MM.1S (cell line): Measurements from ENCODE around the gene KRT4.

ENCODE experiments used
- DNase-seq: peaks from one replicate; pipeline ENCODE4 v3.0.0-alpha.2; 2015
- H2AFZ ChIP-seq: fragments of 300-600 bp; sonication (generic); 2 replicates; pipeline ENCODE4 v1.6.0; 2016; ENCODE audit warnings: antibody characterized with exemption, low read length
- H3F3A ChIP-seq: fragments of 300-600 bp; sonication (generic); 2 replicates; pipeline ENCODE4 v1.6.1; 2016; ENCODE audit warnings: mild to moderate bottlenecking, antibody characterized with exemption, low read length, moderate library complexity, mixed read lengths; ENCODE audit not compliant: insufficient read depth
- H3K27ac ChIP-seq: fragments of 300-600 bp; sonication (generic); 2 replicates; pipeline ENCODE4 v1.5.1; 2016; ENCODE audit warnings: mild to moderate bottlenecking, low read length
- H3K27me3 ChIP-seq: fragments of 300-600 bp; sonication (generic); replicated peaks from 2 replicates; pipeline ENCODE4 v1.6.0; 2016; ENCODE audit warnings: low read length; ENCODE audit not compliant: insufficient read depth
- H3K36me3 ChIP-seq: fragments of 300-600 bp; sonication (generic); replicated peaks from 2 replicates; pipeline ENCODE4 v1.6.1; 2016; ENCODE audit warnings: mild to moderate bottlenecking, low read length, mixed read lengths; ENCODE audit not compliant: insufficient read depth
- H3K4me1 ChIP-seq: fragments of 300-600 bp; sonication (generic); 2 replicates; pipeline ENCODE4 v1.6.1; 2016; ENCODE audit warnings: low read length, mixed read lengths
- H3K4me2 ChIP-seq: fragments of 300-600 bp; sonication (generic); 2 replicates; pipeline ENCODE4 v1.6.0; 2016; ENCODE audit warnings: low read depth, low read length
- H3K4me3 ChIP-seq: fragments of 300-600 bp; sonication (generic); 2 replicates; pipeline ENCODE4 v1.5.1; 2016; ENCODE audit warnings: low read length, mixed read lengths
- H3K79me2 ChIP-seq: fragments of 300-600 bp; sonication (generic); 2 replicates; pipeline ENCODE4 v1.6.1; 2016; ENCODE audit warnings: mixed run types, low read length, mixed read lengths
- H3K9ac ChIP-seq: fragments of 300-600 bp; sonication (generic); 2 replicates; pipeline ENCODE4 v1.6.1; 2016; ENCODE audit warnings: low read length, mixed read lengths
- H3K9me2 ChIP-seq: fragments of 300-600 bp; sonication (generic); replicated peaks from 2 replicates; pipeline ENCODE4 v1.6.1; 2016; ENCODE audit warnings: mild to moderate bottlenecking, low read length, mixed read lengths; ENCODE audit not compliant: insufficient read depth
- H3K9me3 ChIP-seq: fragments of 300-600 bp; sonication (generic); replicated peaks from 2 replicates; pipeline ENCODE4 v1.6.1; 2016; ENCODE audit warnings: mild to moderate bottlenecking, low read length, mixed read lengths; ENCODE audit not compliant: insufficient read depth
- H4K20me1 ChIP-seq: fragments of 300-600 bp; sonication (generic); 2 replicates; pipeline ENCODE4 v1.6.1; 2016; ENCODE audit warnings: mild to moderate bottlenecking, low read length, moderate library complexity, mixed read lengths; ENCODE audit not compliant: insufficient read depth
- CTCF ChIP-seq: fragments of 300-600 bp; sonication (generic); IDR thresholded peaks from 2 replicates; pipeline ENCODE4 v1.5.1; 2016; ENCODE audit warnings: antibody characterized with exemption, low read length, mixed read lengths
- EZH2 ChIP-seq: fragments of 300-600 bp; sonication (generic); optimal IDR thresholded peaks from 2 replicates; pipeline ENCODE3; 2017; ENCODE audit warnings: low read depth, mild to moderate bottlenecking, antibody characterized with exemption, low read length, mixed read lengths
- EZH2phosphoT487 ChIP-seq: fragments of 300-600 bp; sonication (generic); IDR thresholded peaks from 2 replicates; pipeline ENCODE4 v1.6.1; 2018; ENCODE audit warnings: antibody characterized with exemption, low read length

The KRT4 gene

GRCh38 chr12:52811191-52812072, 2.5 kb downstream of the KRT4 start:
- Histone ChIP-seq H4K20me1 (no peaks in the 10 kb centered on the region), H3K79me2 (no peaks in the 10 kb centered on the region), H3K9ac (no peak overlapping the region), H3K9me3 (no peaks in the 10 kb centered on the region), H3F3A (no peaks in the 10 kb centered on the region), H3K4me2 (no peak overlapping the region), H3K36me3 (no peaks in the 10 kb centered on the region), H3K27ac (no peak overlapping the region), H2AFZ (no peak overlapping the region), H3K4me1 (no peaks in the 10 kb centered on the region), H3K4me3 (no peak overlapping the region), H3K27me3 (peaks cover 86% of the 10 kb centered on the region), H3K9me2 (no peaks in the 10 kb centered on the region)
- no peak for DNase-seq
- TF ChIP-seq EZH2 (no peak), CTCF (no peak), EZH2phosphoT487 (no peak)

GRCh38 chr12:52810554-52810953, 3.4 kb downstream of the KRT4 start:
- Histone ChIP-seq H3K9ac (no peak overlapping the region), H3K9me3 (no peaks in the 10 kb centered on the region), H3K4me2 (no peak overlapping the region), H3K27ac (no peak overlapping the region), H3K9me2 (no peaks in the 10 kb centered on the region), H3K4me3 (no peak overlapping the region), H4K20me1 (no peaks in the 10 kb centered on the region), H3K4me1 (no peaks in the 10 kb centered on the region), H3F3A (no peaks in the 10 kb centered on the region), H3K79me2 (no peaks in the 10 kb centered on the region), H3K36me3 (no peaks in the 10 kb centered on the region), H3K27me3 (peaks cover 85% of the 10 kb centered on the region), H2AFZ (no peak overlapping the region)
- no peak for TF ChIP-seq EZH2phosphoT487
- DNase-seq: no peak

- Histone ChIP-seq H3K4me3 (no peak overlapping the region), H3K27ac (no peak overlapping the region), H3K36me3 (no peaks in the 10 kb centered on the region), H3K4me2 (no peak overlapping the region), H2AFZ (no peak overlapping the region), H3K9ac (no peak overlapping the region), H3K9me3 (no peaks in the 10 kb centered on the region), H3F3A (no peaks in the 10 kb centered on the region), H4K20me1 (no peaks in the 10 kb centered on the region), H3K27me3 (peaks cover 75% of the 10 kb centered on the region), H3K79me2 (no peaks in the 10 kb centered on the region), H3K9me2 (no peaks in the 10 kb centered on the region), H3K4me1 (no peaks in the 10 kb centered on the region)
- no peak for DNase-seq
- TF ChIP-seq CTCF: no peak
- no peak for TF ChIP-seq EZH2phosphoT487
- TF ChIP-seq EZH2: no peak
These were observed 4.8 kb downstream of the KRT4 start for GRCh38 chr12:52809166-52809565.

GRCh38 chr12:52808573-52809160, 5.2 kb downstream of the KRT4 start:
- no peaks in the 10 kb centered on the region for H4K20me1 ChIP-seq
- no peak overlapping the region for H3K4me3 ChIP-seq
- H3F3A ChIP-seq: no peaks in the 10 kb centered on the region
- DNase-seq: no peak
- peaks cover 75% of the 10 kb centered on the region for H3K27me3 ChIP-seq
- H3K4me2 ChIP-seq: no peak overlapping the region
- TF ChIP-seq CTCF: no peak
- no peak for TF ChIP-seq EZH2
- no peak for TF ChIP-seq EZH2phosphoT487
- H3K79me2 ChIP-seq: no peaks in the 10 kb centered on the region
- H3K36me3 ChIP-seq: no peaks in the 10 kb centered on the region
- H2AFZ ChIP-seq: no peak overlapping the region
- no peak overlapping the region for H3K27ac ChIP-seq
- H3K9ac ChIP-seq: no peak overlapping the region
- H3K9me2 ChIP-seq: no peaks in the 10 kb centered on the region
- H3K4me1 ChIP-seq: no peaks in the 10 kb centered on the region
- no peaks in the 10 kb centered on the region for H3K9me3 ChIP-seq
